GF-D8 (cell line): ENCODE data around the gene HMX1.

Source experiments
- DNase-seq: peaks from one replicate; lab custom pipeline; 2025; lab: John Stamatoyannopoulos, UW

HMX1 gene

DNA sequence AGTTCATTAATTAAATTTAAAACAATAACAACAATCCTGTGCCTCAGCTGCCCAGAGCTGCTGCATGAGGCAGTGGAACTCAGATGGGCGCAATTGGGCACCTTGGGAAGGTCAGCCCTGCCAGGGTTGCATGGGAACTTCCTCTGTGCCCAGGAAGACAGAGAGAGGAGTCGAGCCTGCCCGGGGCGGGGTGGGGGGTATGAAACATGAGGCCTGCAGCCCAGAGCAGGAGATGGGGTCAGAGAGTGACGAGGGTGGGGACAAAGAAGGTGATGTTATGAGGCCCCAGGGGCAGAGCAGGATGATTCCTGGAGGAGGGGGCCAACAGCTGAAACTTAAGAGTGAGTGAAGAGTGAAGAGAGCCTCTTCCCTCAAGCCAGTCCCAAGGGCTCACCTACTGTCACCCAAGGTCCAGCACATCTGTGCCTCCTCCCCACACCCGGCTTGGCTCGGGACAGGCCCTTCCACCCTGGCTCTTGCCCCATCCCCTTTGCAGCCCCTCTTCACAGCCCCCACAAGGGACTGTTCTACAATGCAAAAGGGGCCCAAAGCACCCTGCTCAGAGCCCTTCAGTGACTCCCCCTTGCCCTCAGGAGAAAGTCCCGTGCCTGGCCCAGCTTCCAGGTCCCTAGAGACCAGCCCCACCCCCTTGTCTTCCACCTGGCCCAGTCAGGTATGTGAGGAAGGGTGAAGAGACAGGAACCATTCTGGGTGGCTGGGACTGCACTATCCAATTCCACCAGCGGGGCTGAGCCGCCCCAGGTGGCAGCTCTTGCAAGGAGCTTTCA, 31.4 kb downstream of the HMX1 start:
- no peak for DNase-seq

DNA sequence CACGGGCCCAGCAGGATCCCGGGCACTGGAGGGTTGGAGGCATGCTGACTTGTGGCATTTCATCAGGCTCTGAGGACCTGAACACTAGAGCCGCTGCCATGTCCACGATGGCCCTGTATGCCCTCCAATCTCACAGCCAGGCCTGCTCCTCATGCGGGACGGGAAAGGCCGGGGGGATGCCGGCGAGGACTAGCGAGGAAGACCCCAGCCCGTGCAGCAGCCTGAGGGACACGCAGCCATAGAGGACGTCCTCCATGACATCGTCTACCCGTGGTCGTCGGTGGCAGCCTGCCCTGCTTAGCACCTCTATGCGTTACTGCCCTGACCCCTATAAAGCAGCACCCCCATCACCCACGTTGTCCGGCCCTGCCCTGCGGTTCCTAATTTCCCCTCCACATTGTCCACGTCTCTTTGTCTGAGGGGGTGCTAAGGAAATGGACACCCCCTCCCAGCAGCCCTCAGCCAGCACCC, 32.6 kb downstream of the HMX1 start:
- no peak for DNase-seq

DNA sequence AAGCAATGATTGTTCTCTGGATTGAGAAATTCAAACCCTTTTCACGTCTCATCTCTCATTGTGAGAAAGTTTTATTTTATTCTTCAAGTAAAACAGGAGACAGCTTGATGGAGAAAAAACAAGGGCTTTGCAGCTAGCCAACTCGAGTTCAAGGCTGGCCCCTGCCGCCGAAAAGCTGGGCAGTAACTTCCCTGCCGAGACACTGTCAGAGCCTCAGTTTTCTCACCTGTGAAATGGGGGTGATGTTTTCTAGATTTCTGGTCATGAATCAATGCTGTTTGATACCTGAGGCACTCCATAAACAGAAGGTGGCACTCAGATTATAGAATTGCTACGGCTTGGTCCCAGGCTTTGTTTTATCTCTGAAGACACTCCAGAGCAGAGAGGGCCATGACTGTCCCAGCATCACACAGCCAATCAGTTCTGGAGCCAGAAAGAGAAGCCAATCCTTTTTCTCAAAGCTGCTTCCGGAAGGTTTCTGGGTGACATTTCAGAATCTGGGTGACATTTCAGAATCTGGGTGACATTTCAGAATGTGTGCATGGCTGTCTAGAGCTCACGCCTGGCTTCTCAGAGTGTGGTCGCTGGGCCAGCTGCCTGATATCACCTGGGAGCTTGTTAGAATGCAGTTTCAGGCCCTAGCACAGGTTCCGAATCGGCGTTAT, 33.2 kb downstream of the HMX1 start:
- no peak for DNase-seq

DNA sequence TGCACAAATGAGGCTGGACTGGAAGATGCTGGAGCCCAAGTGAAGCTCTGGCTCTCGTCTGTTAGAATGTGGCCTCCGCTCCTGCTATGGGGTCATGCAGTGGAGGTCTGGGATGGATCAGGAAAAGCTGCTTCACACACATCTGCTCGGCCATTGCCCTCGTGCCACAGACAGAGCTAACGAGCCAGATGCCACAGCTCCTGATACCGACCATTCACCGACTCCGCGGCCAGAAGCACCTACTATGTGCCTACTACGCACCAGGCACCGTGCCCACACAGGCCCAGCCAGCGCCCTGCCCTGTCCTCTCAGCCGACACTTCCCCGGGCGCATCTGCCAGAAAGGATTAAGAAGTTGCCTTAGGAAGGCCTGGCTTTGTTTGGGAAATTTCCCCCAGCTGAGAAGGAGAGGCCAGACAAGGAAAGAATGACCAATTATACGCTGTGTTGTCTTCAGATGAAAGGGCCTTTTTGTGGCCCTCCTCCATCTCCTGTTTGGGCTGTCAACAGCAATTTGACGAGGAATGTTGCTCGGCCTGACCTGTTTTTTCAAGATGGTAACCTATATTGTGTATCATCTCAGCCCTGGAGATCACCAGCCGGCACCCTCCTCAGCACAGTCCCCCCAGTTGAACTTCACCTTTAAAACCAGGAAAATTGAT, 34.3 kb downstream of the HMX1 start:
- DNase-seq, result no peak

DNA sequence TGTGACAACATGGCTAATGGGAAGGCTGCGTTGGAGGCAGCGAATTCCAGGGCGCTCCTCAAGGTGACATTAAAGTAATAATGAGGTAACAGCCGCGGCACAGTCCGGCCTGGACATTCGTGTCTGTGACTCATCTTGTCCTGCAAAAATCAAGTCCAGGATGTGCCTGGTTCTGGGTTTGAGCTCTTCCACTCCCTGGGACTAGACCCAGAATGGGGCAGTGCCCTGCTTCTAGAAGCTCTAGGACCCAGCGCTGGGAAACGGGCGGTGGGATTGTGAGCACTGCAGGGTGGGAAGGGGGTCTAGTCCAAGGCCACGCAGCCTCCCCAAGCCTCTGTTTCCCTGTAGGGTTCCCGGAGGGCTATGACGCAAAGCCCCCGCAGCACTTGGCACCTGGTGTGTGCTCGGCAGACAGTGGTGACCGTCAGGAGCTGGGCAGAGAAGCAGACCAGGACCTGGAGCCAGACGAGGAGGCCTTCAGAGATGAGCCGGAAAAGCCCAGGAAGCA, 34.9 kb downstream of the HMX1 start:
- DNase-seq, result no peak

DNA sequence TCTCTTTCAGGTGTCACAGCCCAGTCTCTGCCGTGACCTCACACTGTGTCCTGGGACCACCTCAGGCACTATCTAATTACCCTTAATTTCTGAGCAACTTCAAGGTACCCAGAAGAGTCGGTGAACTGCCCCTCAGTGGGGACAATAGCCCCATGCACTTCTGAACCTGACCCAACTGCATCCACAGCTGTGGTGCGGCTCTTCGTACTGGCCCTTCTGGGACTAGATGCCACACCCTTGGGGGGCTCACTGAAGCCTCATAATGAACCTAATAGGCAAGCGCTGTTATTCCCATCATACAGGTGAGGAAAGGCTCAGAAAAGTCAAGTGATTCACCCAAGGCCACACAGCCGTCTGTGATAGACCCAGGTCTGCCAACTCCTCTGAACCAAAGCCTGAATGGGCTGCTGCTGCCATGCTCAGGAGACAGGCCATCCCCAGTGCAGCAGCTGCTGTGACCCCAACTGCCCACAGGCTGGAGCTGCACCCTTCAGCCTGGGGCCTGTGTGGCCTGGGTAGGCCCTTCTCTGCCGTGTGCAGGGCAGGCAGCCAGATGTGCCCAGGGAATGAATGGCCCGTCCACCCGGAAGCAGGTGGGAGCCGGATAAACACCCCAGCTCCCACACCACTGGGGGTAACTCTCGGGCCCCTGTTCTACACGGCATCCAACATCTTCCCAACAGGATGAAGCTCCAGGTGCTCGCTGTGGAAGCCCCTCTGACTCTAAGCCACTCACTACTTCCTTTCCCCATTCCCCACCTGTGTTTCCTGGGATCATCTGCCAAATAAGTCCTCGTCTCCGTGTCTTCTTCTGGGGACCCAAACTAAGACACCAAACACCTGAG, 35.9 kb downstream of the HMX1 start:
- no peak for DNase-seq

DNA sequence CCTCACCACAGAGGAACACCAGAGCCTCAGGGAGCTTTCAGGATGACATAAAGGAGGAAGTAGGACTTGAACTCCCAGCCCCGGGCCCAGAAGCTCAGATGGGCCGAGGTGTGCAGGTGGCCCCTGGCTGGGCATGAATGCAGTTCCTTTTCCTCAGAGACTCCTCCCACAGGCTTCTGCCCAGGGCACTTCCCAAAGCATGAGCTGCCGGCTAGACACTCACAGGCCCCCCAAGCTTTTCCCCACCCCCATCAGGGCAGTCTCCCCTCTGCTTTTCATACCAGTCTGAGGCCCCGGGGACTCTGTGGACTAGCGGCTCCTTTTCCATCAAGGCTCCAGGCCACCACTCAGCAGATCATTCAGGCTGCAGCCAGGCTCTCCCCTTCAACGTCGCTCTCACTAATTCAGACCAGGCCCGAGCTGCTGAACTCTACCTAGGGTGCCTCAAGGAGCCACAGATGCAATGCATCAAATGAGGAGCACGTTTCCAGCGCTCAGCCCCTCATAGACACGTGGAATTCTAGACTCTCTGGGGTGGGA, 36.9 kb downstream of the HMX1 start:
- DNase-seq, result no peak

DNA sequence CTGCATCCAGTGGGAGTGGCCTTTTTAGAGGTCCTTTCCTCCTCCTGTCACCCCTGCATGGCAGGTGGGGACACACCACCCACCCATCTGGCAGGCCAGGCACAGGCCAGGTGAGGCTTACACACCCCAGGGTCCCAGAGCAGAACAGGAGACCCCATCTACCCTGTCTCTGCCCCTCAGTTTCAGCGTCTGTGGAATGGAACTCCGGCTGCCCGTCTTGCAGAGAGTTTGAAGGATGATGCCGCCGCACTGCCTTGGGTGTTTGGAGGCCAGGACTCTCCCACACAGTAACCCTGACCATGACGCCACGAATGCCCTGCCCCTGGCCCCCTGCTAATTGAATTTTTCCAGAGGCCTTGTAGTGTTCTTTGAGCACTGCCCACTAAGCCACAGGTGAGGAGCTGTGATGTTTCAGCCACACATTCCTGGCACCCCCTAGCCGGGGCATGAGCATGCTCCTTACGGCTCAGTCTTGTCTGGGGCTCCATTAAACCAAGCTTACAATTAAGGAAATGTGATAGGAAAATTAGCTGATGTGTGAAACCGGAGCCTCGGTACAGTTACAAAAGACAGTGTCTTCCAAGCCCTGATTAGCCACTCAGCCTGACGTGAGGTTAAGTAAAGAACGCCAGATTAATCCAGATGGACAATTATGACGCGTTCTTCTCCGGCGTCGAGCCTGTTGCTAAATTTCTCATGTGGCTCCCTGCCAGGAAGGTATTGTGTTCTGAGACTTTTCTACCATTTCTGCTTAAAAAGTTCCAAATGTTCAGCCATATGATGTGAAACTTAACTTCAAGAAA, 39.3 kb downstream of the HMX1 start:
- DNase-seq, result no peak

DNA sequence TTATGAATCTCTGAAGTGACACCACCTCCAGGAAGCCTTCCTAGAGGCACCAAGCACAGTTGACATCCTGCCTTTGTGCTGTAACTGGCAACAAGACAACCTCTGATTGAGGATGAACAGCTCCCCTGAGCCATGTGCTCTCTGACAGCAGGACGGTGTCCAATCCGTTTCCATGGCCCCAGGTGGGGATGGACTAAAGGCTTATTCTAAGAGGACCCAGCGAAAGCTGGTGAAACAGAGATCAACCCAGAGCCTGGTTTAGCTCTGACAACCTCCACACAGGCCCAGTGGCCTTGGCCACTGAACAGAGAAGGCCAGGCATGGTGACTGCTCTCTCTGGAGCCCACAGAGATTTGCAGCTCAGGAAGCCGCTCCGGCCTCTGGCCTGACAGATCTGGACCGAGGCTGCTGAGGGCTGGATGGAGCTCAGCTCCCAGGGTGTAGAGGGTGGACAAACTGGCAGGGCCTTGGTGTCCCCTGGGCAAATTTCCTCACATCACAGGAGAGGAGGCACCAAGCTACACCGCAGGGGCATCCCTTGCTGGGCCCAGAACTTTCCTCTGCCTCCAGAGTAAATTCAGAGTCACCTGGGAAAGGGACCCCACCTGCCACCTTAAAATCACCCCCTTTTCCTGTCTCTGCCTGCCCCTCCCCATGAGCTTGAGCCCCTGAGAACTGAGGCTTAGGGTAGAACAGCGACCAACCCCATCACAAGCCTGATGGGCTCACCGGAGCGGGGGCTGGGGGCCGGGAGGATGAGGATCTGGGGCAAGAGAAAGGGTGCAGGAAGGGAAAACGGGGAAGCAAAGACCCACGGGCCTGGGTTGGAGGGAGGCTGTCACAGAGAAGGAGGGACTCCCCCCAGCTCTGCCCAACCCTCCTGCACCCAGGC, 40.2 kb downstream of the HMX1 start:
- DNase-seq, result no peak

DNA sequence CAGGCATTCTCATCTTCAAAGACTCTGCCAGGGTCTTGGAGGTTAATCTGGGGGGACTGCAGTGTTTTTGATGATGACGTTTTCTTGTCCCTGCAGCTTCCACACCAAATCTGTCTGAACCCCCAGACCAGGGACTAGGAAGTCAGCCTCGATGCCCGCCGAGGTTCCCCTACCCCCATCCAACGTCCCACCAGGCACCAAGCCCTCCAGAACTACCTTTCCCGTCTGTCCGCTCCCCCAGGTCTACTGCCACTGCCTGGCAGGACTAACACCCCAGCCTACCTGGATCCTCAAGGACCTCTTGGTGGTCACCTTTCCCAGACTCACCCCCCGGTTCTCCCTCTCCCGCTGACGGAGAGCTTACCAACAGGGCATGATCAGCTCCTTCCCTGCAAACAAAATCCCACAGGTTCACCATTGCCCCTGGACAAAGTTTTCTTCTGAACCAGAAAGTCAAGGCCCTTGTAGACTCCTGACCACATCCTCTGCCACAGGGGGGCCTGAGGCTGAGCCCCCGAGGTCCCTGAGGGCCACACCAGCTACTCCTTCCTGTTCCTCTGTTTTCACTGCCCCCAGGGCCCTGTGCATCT, 40.9 kb downstream of the HMX1 start:
- no peak for DNase-seq

DNA sequence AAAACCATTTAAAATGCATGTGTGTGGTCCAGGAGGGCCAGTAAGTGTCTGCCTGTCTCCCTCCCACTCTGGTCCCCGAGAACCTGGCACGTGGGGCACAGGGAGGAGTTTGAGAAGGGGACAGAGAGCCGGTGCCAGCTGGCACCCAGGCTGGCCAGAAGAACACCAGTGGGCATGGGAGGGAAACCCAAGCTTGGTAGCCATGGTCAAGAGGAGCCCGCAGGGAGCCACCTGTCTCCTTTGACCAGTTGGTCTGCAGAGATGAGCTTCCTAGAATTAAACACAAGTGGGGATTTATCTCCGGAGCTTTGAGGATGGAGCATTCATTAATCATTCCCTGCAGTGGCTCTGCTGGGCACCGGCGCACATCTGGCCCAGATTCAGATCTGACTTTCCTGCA, 41.6 kb downstream of the HMX1 start:
- DNase-seq, result no peak

DNA sequence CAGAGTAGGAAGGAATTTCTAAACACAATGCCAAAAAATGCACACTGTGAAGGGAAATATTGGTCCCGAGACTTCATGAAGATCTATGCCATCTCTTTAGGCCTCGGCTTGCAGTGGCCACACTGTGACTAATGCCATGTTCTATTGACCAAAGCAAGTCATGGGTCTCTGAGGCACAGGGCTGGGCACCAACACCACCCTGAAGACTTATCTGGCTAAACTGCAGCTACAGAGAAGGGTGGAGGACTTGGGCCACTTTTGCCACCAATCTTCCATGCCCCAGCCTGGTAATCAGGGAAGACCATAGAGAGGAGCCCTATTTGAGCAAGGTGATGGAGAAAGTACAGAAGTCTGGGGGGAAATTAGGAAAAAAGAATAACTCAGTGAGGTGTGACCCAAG, 42.1 kb downstream of the HMX1 start:
- DNase-seq, result no peak

DNA sequence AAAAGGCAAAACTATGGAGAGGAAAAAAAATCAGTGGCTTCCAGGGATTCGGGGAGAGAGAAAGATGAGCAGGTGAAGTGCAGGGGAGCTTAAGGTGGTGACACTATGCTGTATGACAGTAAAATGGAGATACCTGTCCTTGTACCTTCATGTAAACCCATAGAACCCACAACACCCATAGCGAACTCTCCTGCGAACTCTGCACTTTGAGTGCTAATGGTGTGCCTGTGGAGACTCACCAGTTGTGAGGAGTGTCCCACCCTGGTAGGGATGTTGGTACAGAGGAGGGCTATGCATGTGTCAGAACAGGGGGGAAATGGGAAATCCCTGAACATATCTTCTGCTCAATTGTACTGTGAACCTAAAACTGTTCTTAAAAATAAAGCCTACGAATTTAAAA, 42.8 kb downstream of the HMX1 start:
- DNase-seq, result no peak

DNA sequence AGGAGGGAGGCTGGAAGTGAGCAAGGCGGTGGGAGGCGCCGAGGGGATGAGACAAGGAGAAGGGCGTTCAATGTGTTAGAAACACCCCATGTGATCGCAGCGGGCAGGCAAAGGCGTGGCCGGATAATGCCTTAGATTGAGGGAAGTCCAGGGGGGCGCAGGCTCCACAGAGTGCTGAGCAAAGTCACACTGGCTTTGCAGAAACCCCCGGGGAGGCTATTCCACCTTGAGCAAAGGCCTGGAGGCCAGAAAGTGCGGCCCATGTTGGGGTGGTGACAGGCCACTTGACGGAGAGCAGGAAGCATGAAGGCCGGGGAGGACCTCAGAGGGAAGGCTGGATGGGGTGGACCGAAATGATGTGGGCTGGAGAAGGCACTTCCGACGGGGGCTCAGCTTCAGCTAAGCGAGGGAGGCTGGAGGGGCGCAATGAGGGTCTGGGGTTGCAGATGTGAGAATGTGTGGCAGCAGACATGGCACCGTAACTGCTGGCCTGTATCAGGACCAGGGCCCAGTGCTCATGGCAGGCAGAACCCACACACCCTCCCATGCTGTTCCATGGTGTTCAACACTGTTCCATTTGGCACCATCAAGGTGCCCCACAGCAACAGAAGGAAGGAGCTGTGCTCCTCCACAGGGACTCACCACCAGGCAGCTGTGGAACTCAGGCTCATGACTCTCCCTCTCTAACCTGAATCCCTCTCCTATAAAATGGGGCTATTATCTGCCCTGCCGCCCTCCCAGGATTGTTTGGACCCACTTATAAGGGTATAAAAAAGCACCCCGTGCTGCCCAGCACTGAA, 50.3 kb downstream of the HMX1 start:
- DNase-seq, result no peak

DNA sequence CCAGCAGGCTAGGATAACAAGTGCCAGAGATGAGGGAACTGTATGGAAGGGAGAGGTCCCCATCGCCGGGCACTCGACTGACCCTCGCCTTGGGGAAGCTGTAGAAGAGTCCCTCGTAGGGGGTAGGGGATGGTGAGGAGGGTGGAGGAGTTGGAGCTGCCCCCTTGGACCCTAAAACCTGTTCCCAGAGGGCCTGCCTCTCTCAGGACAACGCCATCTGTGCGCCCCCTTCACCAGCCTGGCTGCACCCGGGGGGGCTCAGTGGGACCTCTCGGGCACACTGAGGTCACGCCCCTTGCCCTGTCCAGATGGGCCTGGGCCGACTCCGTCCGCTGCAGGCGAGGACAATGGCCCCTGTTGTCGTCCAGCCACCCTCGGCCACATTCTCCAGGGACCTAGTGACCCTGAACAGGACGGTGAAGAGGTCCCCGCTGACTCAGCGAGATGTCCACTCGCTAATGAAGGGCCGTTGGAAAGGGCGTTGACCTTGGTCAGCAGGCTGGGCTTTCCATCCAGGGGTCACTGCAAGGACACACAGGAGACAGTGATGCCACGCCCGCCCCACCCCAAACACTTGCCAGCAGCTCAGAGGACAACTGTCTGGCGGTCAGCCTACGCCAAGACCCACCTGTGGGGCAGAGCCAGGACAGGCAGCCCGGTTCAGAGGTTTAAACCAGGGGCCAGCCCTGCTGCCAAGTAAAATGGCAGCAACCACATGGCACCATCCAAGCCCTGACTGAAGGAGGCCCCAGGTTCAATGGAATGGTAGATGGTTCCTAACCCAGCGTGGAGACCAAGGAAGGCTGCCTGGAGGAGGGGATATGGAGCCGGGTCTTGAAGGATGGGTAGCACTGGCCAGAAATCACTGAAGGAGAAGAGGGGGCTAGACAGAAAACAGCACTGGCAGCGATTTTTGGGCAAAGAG, 51.2 kb downstream of the HMX1 start:
- no peak for DNase-seq

DNA sequence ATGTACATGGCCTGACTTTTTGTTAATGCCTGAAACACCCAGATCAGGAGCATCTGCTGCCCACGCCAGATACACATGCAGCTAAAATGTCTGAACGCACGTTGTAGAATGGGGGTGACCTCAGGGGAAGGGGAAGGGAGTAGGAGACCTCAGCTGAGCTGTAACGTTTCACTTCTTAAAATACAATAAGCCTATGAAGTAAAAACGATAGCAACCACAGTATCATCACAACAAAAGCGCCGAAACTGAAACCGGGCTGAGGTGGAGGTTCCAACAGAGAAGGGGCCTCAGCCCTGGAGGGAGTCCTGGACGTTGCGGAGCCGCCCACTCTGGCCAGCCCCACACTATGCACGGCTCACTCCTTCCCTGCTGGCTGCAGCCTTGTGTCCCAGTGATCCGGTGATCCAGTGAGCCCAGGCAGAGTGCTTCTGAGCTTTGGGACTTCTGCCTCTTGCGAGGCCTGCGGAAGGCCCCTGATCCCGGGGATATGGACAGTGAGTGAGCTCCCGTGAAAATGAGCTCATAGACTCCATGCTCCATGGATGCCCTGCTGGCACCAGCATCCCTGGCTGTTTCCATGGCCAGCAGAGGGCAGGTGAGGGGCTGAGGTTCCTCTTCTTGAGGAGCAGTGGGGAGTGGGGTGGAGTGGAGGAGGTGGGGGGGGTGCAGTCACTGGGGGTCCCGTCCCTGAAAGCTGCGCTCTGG, 52.0 kb downstream of the HMX1 start:
- no peak for DNase-seq

DNA sequence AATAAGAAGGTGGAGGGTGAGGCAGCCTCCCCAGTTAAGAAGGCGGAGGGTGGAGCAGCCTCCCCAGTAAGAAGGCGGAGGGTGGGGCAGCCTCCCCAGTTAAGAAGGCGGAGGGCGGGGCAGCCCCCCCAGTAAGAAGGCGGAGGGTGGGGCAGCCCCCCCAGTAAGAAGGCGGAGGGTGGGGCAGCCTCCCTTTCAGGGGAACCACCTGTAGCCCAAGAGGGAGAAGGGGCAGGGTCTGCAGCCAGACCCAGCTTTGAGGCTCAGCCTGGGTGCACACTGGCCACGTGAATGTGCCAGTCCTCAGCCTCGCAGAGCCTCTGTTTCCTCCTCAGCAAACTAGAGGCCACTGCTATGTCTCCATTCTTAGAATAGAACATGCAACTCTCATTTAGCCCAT, 52.6 kb downstream of the HMX1 start:
- no peak for DNase-seq
